HEK293 (cell line): Measurements from ENCODE around the gene SMIM22.
"Not testable (repeated sequence)": the region's sequence is repeated elsewhere in the genome, so short reads cannot be mapped to it uniquely, and the experiment has no call there.

Source experiments
- CTCF ChIA-PET: fragments of 350-600 bp; formaldehyde crosslinking; extraction: SDS; loops from one replicate; lab custom pipeline; 2021; ENCODE audit warnings: antibody characterized with exemption; lab: Yijun Ruan, JAX
- POLR2A ChIA-PET: fragments of 300-600 bp; formaldehyde crosslinking; extraction: SDS; loops from one replicate; lab custom pipeline; 2020; ENCODE audit warnings: antibody characterized with exemption, inconsistent platforms; lab: Yijun Ruan, JAX
- H3K27ac ChIP-seq: fragments of 200-500 bp; sonication (Bioruptor generic); 2 replicates; pipeline ENCODE4 v1.5.1; 2014; ENCODE audit warnings: low read depth, low read length, control low read depth, inconsistent platforms; ENCODE audit errors: extremely low read depth
- H3K36me3 ChIP-seq, 2 experiments: fragments of 200-500 bp in 1 of 2; sonication (Bioruptor generic) in 1 of 2; 1 replicate in 1 of 2; 2 replicates in 1 of 2; pipeline ENCODE4 v1.5.1; 2014 to 2017; ENCODE audit warnings: inconsistent platforms in 2 of 2, low read length in 2 of 2; ENCODE audit not compliant: control insufficient read depth in 2 of 2, insufficient read depth in 1 of 2
- H3K4me1 ChIP-seq: fragments of 200-500 bp; sonication (Bioruptor generic); 2 replicates; pipeline ENCODE4 v1.5.1; 2014; ENCODE audit warnings: mild to moderate bottlenecking, low read length, inconsistent platforms; ENCODE audit not compliant: control insufficient read depth, insufficient read depth
- H3K4me3 ChIP-seq: 2 replicates; pipeline ENCODE4 v1.5.1; 2011; ENCODE audit warnings: low read depth, mild to moderate bottlenecking, control low read depth, low read length, moderate library complexity
- H3K9me3 ChIP-seq: fragments of 200-500 bp; sonication (Bioruptor generic); 2 replicates; pipeline ENCODE4 v1.5.1; 2014; ENCODE audit warnings: low read depth, low read length, inconsistent platforms; ENCODE audit not compliant: control insufficient read depth, insufficient read depth
- HOXA7 ChIP-seq: sonication (generic); formaldehyde crosslinking; IDR thresholded peaks from 2 replicates; pipeline ENCODE4 v1.8.1; 2022; ENCODE audit warnings: missing genetic modification reagents, borderline replicate concordance
- KLF1 ChIP-seq: fragments of 450-650 bp; formaldehyde crosslinking; IDR thresholded peaks from 2 replicates; pipeline ENCODE4 v1.5.1; 2016; ENCODE audit warnings: missing biosample characterization, missing genetic modification characterization
- KLF7 ChIP-seq: fragments of 450-650 bp; formaldehyde crosslinking; IDR thresholded peaks from 2 replicates; pipeline ENCODE4 v1.5.1; 2016; ENCODE audit warnings: missing biosample characterization, missing genetic modification characterization, borderline replicate concordance
- ZBTB11 ChIP-seq: fragments of 450-650 bp; formaldehyde crosslinking; conservative IDR thresholded peaks from 2 replicates; pipeline ENCODE4 v1.5.1; 2016; ENCODE audit warnings: low read depth, missing biosample characterization, missing genetic modification characterization
- ZBTB44 ChIP-seq: fragments of 450-650 bp; IDR thresholded peaks from 2 replicates; pipeline ENCODE4 v1.5.1; 2018; ENCODE audit warnings: missing biosample characterization, mild to moderate bottlenecking, missing genetic modification characterization
- ZIC2 ChIP-seq: fragments of 450-650 bp; formaldehyde crosslinking; IDR thresholded peaks from 2 replicates; pipeline ENCODE4 v1.5.1; 2016; ENCODE audit warnings: missing biosample characterization, missing genetic modification characterization
- ZNF19 ChIP-seq: fragments of 450-650 bp; formaldehyde crosslinking; IDR thresholded peaks from 2 replicates; pipeline ENCODE4; 2016; ENCODE audit warnings: missing biosample characterization, missing genetic modification characterization, low read depth
- ZNF394 ChIP-seq: fragments of 450-650 bp; formaldehyde crosslinking; IDR thresholded peaks from 2 replicates; pipeline ENCODE4 v1.5.1; 2016; ENCODE audit warnings: missing biosample characterization, missing genetic modification characterization, mild to moderate bottlenecking, moderate library complexity, borderline replicate concordance
- ZNF426 ChIP-seq: fragments of 450-650 bp; formaldehyde crosslinking; IDR thresholded peaks from 2 replicates; pipeline ENCODE4 v1.5.1; 2017; ENCODE audit warnings: missing biosample characterization, missing genetic modification characterization, mild to moderate bottlenecking, inconsistent platforms, moderate library complexity
- ZNF433 ChIP-seq: fragments of 450-650 bp; formaldehyde crosslinking; IDR thresholded peaks from 2 replicates; pipeline ENCODE4 v1.5.1; 2016; ENCODE audit warnings: missing biosample characterization, missing genetic modification characterization, low read depth
- ZNF548 ChIP-seq: fragments of 450-650 bp; formaldehyde crosslinking; IDR thresholded peaks from 2 replicates; pipeline ENCODE4 v1.5.1; 2016; ENCODE audit warnings: missing biosample characterization, missing genetic modification characterization
- ZNF549 ChIP-seq: fragments of 450-650 bp; IDR thresholded peaks from 2 replicates; pipeline ENCODE4 v1.5.1; 2018; ENCODE audit warnings: missing biosample characterization, missing genetic modification characterization, mild to moderate bottlenecking, inconsistent platforms, moderate library complexity
- ZNF555 ChIP-seq: fragments of 450-650 bp; formaldehyde crosslinking; conservative IDR thresholded peaks from 2 replicates; pipeline ENCODE4 v1.5.1; 2017; ENCODE audit warnings: missing biosample characterization, mild to moderate bottlenecking, missing genetic modification characterization, inconsistent platforms
- ZNF585B ChIP-seq: fragments of 450-650 bp; formaldehyde crosslinking; IDR thresholded peaks from 2 replicates; pipeline ENCODE4 v1.5.1; 2016; ENCODE audit warnings: missing biosample characterization, missing genetic modification characterization
- ZNF623 ChIP-seq: fragments of 450-650 bp; formaldehyde crosslinking; IDR thresholded peaks from 2 replicates; pipeline ENCODE4 v1.5.1; 2016; ENCODE audit warnings: missing biosample characterization, missing genetic modification characterization
- ZNF629 ChIP-seq: fragments of 450-650 bp; formaldehyde crosslinking; IDR thresholded peaks from 2 replicates; pipeline ENCODE4 v1.5.1; 2017; ENCODE audit warnings: missing biosample characterization, missing genetic modification characterization
- ZNF747 ChIP-seq: fragments of 450-650 bp; formaldehyde crosslinking; IDR thresholded peaks from 2 replicates; pipeline ENCODE4 v1.5.1; 2016; ENCODE audit warnings: missing biosample characterization, missing genetic modification characterization
- ZNF76 ChIP-seq: fragments of 450-650 bp; formaldehyde crosslinking; IDR thresholded peaks from 2 replicates; pipeline ENCODE4; 2016; ENCODE audit warnings: low read depth, missing biosample characterization, missing genetic modification characterization, borderline replicate concordance
- ZNF791 ChIP-seq: fragments of 450-650 bp; formaldehyde crosslinking; IDR thresholded peaks from 2 replicates; pipeline ENCODE4 v1.5.1; 2016; ENCODE audit warnings: missing biosample characterization, missing genetic modification characterization
- TF ChIP-seq, protein P1 (sequence below): fragments of 450-650 bp; formaldehyde crosslinking; IDR thresholded peaks from 2 replicates; pipeline ENCODE4 v1.5.1; 2016; ENCODE audit warnings: missing biosample characterization, missing genetic modification characterization
- TF ChIP-seq, protein P2 (sequence below): fragments of 450-650 bp; formaldehyde crosslinking; IDR thresholded peaks from 2 replicates; pipeline ENCODE4 v1.5.1; 2016; ENCODE audit warnings: missing biosample characterization, missing genetic modification characterization
- TF ChIP-seq, protein P3 (sequence below): fragments of 450-650 bp; formaldehyde crosslinking; conservative IDR thresholded peaks from 2 replicates; pipeline ENCODE4 v1.5.1; 2016; ENCODE audit warnings: low read depth, missing biosample characterization, missing genetic modification characterization

SMIM22 gene

GRCh38 chr16:4783951-4784336, 11.2 kb upstream of the SMIM22 start:
- peaks cover 2% of the 10 kb centered on the region; the same call in 1 of the 2 replicates for H3K4me1 ChIP-seq
- H3K4me3 ChIP-seq: no peak overlapping the region
- no peaks in the 10 kb centered on the region for H3K36me3 ChIP-seq
- TF ChIP-seq ZNF747 (no peak), ZNF791 (tag by site-specific recombination) (no peak), ZIC2 (tag by site-specific recombination) (no peak), ZNF433 (tag by site-specific recombination) (no peak), ZNF549 (tag by site-specific recombination) (no peak), KLF7 (no peak), ZNF76 (no peak), ZBTB44 (no peak), ZNF629 (tag by site-specific recombination) (no peak), ZNF548 (no peak), HOXA7 (no peak), ZNF19 (tag by site-specific recombination) (no peak), ZBTB11 (tag by site-specific recombination) (no peak), KLF1 (tag by site-specific recombination) (no peak), ZNF585B (tag by site-specific recombination) (no peak)
- TF ChIP-seq, protein P1, sequence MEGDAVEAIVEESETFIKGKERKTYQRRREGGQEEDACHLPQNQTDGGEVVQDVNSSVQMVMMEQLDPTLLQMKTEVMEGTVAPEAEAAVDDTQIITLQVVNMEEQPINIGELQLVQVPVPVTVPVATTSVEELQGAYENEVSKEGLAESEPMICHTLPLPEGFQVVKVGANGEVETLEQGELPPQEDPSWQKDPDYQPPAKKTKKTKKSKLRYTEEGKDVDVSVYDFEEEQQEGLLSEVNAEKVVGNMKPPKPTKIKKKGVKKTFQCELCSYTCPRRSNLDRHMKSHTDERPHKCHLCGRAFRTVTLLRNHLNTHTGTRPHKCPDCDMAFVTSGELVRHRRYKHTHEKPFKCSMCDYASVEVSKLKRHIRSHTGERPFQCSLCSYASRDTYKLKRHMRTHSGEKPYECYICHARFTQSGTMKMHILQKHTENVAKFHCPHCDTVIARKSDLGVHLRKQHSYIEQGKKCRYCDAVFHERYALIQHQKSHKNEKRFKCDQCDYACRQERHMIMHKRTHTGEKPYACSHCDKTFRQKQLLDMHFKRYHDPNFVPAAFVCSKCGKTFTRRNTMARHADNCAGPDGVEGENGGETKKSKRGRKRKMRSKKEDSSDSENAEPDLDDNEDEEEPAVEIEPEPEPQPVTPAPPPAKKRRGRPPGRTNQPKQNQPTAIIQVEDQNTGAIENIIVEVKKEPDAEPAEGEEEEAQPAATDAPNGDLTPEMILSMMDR (tag by site-specific recombination): no peak
- TF ChIP-seq, protein P2, sequence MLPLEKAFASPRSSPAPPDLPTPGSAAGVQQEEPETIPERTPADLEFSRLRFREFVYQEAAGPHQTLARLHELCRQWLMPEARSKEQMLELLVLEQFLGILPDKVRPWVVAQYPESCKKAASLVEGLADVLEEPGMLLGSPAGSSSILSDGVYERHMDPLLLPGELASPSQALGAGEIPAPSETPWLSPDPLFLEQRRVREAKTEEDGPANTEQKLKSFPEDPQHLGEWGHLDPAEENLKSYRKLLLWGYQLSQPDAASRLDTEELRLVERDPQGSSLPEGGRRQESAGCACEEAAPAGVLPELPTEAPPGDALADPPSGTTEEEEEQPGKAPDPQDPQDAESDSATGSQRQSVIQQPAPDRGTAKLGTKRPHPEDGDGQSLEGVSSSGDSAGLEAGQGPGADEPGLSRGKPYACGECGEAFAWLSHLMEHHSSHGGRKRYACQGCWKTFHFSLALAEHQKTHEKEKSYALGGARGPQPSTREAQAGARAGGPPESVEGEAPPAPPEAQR: no peak
- H3K9me3 ChIP-seq: no peaks in the 10 kb centered on the region
- CTCF ChIA-PET: no interaction called here
- POLR2A ChIA-PET: no interaction called here
- no peak overlapping the region for H3K27ac ChIP-seq

DNA sequence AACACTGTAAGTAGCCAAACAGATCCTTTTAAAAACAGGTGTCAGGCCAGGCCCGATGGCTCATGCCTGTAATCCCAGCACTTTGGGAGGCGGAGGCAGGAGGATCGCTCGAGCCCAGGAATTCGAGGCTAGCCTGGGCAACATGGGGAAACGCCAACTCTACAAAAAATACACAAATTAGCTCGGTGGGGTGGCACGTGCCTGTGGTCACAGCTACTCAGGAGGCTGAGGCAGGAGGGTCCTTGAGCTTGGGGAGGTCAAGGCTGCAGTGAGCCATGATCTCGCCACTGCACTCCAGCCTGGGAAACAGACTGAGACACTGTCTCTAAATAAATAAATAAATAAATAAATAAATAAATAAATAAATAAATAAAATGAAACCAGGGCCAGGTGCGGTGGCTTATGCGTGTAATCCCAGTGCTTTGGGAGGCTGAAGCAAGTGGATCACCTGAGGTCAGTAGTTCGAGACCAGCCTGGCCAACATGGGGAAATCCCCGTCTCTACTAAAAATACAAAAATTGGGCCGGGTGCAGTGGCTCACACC, 10.7 kb upstream of the SMIM22 start:
- H3K9me3 ChIP-seq, H3K4me1 ChIP-seq, H3K4me3 ChIP-seq, H3K27ac ChIP-seq, H3K36me3 ChIP-seq, CTCF ChIA-PET: not testable (repeated sequence)
- TF ChIP-seq ZNF394 (tag by site-specific recombination) (peak; percentile 46; the same call in 1 of the 2 replicates), ZNF623 (tag by site-specific recombination) (peak; percentile 35), ZNF426 (tag by site-specific recombination) (peak; percentile 40), ZNF555 (tag by site-specific recombination) (peak; percentile 11; the same call in 1 of the 2 replicates)
- TF ChIP-seq, protein P3, sequence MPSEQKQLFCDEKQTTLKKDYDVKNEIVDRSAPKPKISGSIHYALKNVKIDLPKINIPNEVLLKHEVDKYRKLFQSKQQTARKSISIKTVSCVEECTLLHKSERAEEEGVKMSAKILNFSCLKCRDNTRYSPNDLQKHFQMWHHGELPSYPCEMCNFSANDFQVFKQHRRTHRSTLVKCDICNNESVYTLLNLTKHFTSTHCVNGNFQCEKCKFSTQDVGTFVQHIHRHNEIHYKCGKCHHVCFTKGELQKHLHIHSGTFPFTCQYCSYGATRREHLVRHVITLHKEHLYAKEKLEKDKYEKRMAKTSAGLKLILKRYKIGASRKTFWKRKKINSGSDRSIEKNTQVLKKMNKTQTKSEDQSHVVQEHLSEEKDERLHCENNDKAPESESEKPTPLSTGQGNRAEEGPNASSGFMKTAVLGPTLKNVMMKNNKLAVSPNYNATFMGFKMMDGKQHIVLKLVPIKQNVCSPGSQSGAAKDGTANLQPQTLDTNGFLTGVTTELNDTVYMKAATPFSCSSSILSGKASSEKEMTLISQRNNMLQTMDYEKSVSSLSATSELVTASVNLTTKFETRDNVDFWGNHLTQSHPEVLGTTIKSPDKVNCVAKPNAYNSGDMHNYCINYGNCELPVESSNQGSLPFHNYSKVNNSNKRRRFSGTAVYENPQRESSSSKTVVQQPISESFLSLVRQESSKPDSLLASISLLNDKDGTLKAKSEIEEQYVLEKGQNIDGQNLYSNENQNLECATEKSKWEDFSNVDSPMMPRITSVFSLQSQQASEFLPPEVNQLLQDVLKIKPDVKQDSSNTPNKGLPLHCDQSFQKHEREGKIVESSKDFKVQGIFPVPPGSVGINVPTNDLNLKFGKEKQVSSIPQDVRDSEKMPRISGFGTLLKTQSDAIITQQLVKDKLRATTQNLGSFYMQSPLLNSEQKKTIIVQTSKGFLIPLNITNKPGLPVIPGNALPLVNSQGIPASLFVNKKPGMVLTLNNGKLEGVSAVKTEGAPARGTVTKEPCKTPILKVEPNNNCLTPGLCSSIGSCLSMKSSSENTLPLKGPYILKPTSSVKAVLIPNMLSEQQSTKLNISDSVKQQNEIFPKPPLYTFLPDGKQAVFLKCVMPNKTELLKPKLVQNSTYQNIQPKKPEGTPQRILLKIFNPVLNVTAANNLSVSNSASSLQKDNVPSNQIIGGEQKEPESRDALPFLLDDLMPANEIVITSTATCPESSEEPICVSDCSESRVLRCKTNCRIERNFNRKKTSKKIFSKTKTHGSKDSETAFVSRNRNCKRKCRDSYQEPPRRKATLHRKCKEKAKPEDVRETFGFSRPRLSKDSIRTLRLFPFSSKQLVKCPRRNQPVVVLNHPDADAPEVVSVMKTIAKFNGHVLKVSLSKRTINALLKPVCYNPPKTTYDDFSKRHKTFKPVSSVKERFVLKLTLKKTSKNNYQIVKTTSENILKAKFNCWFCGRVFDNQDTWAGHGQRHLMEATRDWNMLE (tag by site-specific recombination): peak; percentile 55; the same call in 1 of the 2 replicates
- POLR2A ChIA-PET: interaction anchor here (0.6 kb wide), 1 partner anchor 11 kb away, joined by 3 read pairs; the partner anchor contains the start of gene SMIM22
